CD4-positive, alpha-beta T cell treated with Interleukin-4 for 1 hour (primary cell): ENCODE results near the gene CASP9.

Experiments
- DNase-seq, 2 donors: peaks; one replicate each; pipeline ENCODE4 v3.0.0-alpha.2; 2020 to 2022

CASP9 gene

DNA sequence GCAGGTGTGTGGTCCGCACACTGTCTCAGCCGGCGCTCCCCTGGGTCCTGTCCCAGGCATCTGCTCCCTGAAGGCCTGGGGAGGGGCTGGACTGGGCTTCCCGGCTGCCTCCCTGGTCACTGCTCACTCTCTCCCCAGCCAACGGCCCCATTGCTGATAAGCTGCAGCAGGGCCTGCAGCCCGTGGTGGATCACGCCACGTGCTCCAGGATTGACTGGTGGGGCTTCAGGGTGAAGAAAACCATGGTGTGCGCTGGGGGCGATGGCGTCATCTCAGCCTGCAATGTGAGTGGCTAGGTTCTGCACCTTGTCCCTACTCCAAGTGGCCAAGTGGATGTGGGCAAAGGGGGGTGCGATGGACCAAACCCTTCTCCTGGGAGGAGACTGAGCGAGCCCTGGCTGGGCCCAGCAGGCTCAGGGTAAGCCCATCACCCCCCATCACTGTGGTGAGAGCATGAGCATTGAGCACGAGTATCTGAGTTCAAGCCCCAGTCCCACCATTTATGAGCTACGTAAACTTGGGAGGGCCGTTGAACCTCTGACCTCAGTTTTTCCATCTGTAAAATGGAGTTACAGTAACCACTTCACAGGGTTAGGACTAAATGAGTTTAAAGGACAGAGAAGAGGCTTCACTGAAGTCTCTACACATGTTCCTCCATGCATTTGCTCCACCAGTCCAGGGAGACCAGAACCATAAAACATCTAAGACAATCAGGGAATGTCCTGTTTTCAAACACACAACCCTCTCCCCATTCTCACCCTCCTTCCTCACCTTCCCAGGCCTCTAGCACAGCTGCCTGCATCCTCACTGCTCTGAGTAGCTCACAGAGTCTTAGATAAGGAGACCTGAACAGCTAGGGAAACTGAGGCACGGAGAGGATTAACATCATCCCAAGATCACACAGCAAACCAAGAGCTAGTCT is 79.3 kb downstream of the CASP9 start:
- no peak for DNase-seq

DNA sequence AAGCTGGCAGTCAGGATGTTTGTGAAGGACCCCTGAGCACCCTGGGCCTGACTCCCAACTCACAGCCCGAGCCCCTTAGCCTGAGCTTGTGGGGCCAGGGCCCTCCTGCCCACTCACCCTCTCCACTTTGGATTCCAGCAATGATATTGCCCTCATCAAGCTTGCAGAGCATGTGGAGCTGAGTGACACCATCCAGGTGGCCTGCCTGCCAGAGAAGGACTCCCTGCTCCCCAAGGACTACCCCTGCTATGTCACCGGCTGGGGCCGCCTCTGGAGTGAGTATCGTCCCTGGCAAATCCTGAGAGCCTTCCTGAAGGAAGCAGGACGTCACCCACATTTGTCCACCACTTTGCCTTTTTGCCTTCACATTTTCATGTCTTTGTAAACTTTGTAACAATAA is 80.7 kb downstream of the CASP9 start:
- no peak for DNase-seq

DNA sequence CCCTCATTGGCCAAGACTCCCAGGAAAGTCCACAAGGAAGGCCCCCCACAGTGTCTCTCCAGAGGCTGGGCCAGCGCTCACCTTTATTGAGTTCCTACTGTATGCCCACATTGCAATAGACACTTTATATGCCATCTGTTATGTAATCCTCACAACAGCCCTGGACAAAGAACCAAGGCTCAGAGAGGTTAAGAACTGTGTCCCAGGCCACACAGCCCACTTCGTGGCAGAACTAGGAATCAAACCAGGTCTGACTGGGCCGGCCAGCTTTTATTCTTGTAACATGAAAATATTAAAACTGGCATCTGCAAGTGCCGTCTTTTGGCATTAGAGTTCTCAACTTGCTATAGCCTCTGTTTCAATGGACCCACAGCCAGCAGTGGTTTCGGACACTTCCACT is 81.3 kb downstream of the CASP9 start:
- no peak for DNase-seq

DNA sequence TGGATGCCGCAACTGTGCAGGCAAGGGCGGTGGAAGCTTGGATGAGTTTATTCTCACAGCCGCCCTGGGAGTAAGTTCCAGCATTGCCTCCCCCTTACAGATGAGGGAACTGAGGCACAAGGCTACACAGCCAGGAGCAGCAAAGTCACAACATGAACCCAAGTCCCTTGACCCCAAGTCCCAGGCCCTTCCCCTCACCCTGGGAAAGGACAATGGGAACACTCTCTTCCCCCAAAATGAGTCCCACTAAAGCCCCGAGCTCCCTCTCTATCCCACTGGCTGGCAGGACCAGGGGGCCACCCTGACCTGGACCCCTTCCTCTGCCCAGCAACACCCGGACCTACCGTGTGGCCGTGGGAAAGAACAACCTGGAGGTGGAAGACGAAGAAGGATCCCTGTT is 81.9 kb downstream of the CASP9 start:
- no peak for DNase-seq
